ENCODE data around the gene SYNE4. TPM values are rescaled to one million over a fixed set of nuclear protein-coding genes. Genes with fewer than 3 reads are reported as not detected.

The SYNE4 gene
- total RNA-seq, 1 experiment from 2014 or later: 19.7 TPM

DNA sequence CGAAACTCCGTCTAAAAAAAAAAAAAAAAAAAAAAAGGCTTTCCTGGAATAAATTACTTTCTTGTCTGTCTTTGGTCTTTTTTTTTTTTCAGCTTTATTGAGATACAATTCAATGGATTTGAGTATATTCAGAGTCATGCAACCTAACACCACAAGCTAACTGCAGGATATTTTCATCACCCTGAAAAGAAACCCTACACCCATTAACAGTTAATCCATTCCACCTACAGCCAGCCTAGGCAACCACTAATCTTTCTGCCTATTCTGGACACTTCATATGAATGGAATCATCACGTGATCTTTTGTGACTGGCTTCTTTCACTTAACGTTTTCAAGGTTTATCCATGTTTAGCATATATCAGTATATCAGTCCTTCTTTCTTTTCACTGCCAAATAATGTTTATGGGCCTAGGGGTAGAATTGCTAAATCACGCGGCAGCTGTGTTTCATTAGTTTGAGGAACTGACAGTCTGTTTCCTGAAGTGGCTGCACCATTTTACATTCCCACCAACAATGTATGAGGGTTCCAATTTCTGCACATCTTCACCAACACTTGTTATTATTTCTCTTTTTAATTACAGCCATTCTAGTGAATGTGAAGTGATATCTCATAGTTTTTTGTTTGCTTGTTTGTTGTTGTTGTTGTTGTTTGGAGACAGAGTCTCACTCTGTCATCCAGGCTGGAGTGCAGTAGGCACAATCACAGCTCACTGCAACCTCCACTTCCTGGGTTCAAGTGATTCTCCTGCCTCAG, 52.6 kb downstream of the SYNE4 start:
- Mint-ChIP-seq H3K36me3 (ENCODE audit: insufficient read depth, unreplicated experiment) (no peaks in the 10 kb centered on the region), H3K27me3 (ENCODE audit: unreplicated experiment) (peaks cover 100% of the 10 kb centered on the region), H3K4me3 (ENCODE audit: low read depth, unreplicated experiment) (no peak overlapping the region), H3K4me1 (ENCODE audit: low read depth, unreplicated experiment) (no peaks in the 10 kb centered on the region), H3K27ac (ENCODE audit: unreplicated experiment) (no peak overlapping the region), H3K9me3 (ENCODE audit: low read depth, unreplicated experiment) (no peaks in the 10 kb centered on the region)
- TF ChIP-seq, protein P1, sequence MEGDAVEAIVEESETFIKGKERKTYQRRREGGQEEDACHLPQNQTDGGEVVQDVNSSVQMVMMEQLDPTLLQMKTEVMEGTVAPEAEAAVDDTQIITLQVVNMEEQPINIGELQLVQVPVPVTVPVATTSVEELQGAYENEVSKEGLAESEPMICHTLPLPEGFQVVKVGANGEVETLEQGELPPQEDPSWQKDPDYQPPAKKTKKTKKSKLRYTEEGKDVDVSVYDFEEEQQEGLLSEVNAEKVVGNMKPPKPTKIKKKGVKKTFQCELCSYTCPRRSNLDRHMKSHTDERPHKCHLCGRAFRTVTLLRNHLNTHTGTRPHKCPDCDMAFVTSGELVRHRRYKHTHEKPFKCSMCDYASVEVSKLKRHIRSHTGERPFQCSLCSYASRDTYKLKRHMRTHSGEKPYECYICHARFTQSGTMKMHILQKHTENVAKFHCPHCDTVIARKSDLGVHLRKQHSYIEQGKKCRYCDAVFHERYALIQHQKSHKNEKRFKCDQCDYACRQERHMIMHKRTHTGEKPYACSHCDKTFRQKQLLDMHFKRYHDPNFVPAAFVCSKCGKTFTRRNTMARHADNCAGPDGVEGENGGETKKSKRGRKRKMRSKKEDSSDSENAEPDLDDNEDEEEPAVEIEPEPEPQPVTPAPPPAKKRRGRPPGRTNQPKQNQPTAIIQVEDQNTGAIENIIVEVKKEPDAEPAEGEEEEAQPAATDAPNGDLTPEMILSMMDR (IDR thresholded peaks at IDR 0.05; ENCODE audit: unreplicated experiment): no peak
- no TSS peak for BruUV-seq (replicated peaks)
- intact Hi-C loops (cut with micrococcal nuclease; ENCODE audit: unreplicated experiment): no loop called here
- no peak for DNase-seq
- CTCF ChIA-PET: no interaction called here

Other genes starting within 250 kb of the SYNE4 start
- 16.8 and 27.0 TPM in 2 replicates for gene ARHGAP33, start 233.2 kb downstream of the SYNE4 start, total RNA-seq (2022)
- not detected in 2 replicates for gene PRODH2, start 196.0 kb downstream of the SYNE4 start, total RNA-seq (2022)
- gene NPHS1, start 156.3 kb downstream of the SYNE4 start, total RNA-seq (2022): not detected in 2 replicates
- gene KIRREL2, start 151.9 kb downstream of the SYNE4 start, total RNA-seq (2022): 0.17 and 0.26 TPM in 2 replicates
- 11.5 and 15.8 TPM in 2 replicates for gene APLP1, start 140.2 kb downstream of the SYNE4 start, total RNA-seq (2022)
- 14.9 and 15.6 TPM in 2 replicates for gene NFKBID, start 108.3 kb downstream of the SYNE4 start, total RNA-seq (2022)
- not detected in 2 replicates for gene HCST, start 106.3 kb downstream of the SYNE4 start, total RNA-seq (2022)
- gene TYROBP, start 100.5 kb downstream of the SYNE4 start, total RNA-seq (2022): not detected in 2 replicates
- gene LRFN3, start 72.4 kb downstream of the SYNE4 start, total RNA-seq (2022): 15.2 and 18.5 TPM in 2 replicates
- 16.9 and 17.1 TPM in 2 replicates for gene SDHAF1, start 13.6 kb downstream of the SYNE4 start, total RNA-seq (2022)
- gene ALKBH6, start 5.4 kb upstream of the SYNE4 start, total RNA-seq (2022): 52.6 and 56.7 TPM in 2 replicates
- gene CLIP3, start 24.1 kb upstream of the SYNE4 start, total RNA-seq (2022): 3.1 and 3.5 TPM in 2 replicates
- gene THAP8, start 45.5 kb upstream of the SYNE4 start, total RNA-seq (2022): 3.2 and 3.3 TPM in 2 replicates
- gene WDR62, start 46.1 kb upstream of the SYNE4 start, total RNA-seq (2022): 25.5 and 29.6 TPM in 2 replicates
- not detected in 2 replicates for gene OVOL3, start 102.3 kb upstream of the SYNE4 start, total RNA-seq (2022)
- 91.6 and 92.2 TPM in 2 replicates for gene POLR2I, start 106.1 kb upstream of the SYNE4 start, total RNA-seq (2022)
- gene TBCB, start 106.7 kb upstream of the SYNE4 start, total RNA-seq (2022): 204 and 210 TPM in 2 replicates
- gene CAPNS1, start 131.3 kb upstream of the SYNE4 start, total RNA-seq (2022): 823 and 894 TPM in 2 replicates
- gene COX7A1, start 143.6 kb upstream of the SYNE4 start, total RNA-seq (2022): not detected in 2 replicates
- 6.3 and 6.7 TPM in 2 replicates for gene ZNF565, start 205.9 kb upstream of the SYNE4 start, total RNA-seq (2022)
- 112 and 123 TPM in 2 replicates for gene ZNF146, start 206.3 kb upstream of the SYNE4 start, total RNA-seq (2022)